Duodenal mucosa (tissue), 2 donors: ENCODE results near the gene DCBLD1.

Source experiments
- H3K27ac ChIP-seq: one replicate; pipeline ENCODE4 v1.7.0; 2013; ENCODE audit warnings: low read depth, low read length
- H3K27me3 ChIP-seq, 2 donors: one replicate each; pipeline ENCODE4 v1.7.0; 2013; ENCODE audit warnings: low read length in 2 of 2, control low read depth in 1 of 2; ENCODE audit not compliant: insufficient read depth in 2 of 2, control insufficient read depth in 1 of 2
- H3K36me3 ChIP-seq, 2 donors: one replicate each; pipeline ENCODE4 v1.7.0; 2013; ENCODE audit warnings: low read length in 2 of 2, control low read depth in 1 of 2; ENCODE audit not compliant: insufficient read depth in 2 of 2, control insufficient read depth in 1 of 2
- H3K4me1 ChIP-seq, 2 donors: one replicate each; pipeline ENCODE4 v1.7.0; 2013; ENCODE audit warnings: low read length in 2 of 2, control low read depth in 1 of 2; ENCODE audit not compliant: insufficient read depth in 2 of 2, control insufficient read depth in 1 of 2
- H3K4me3 ChIP-seq, 2 donors: one replicate each; pipeline ENCODE4 v1.7.0; 2013; ENCODE audit warnings: low read length in 2 of 2, low read depth in 1 of 2
- H3K9ac ChIP-seq, 2 donors: one replicate each; pipeline ENCODE4 v1.7.0; 2013; ENCODE audit warnings: low read length in 2 of 2, low read depth in 1 of 2
- H3K9me3 ChIP-seq, 2 donors: one replicate each; pipeline ENCODE4 v1.7.0; 2013; ENCODE audit warnings: low read length in 2 of 2, control low read depth in 1 of 2; ENCODE audit not compliant: control insufficient read depth in 1 of 2

Gene DCBLD1

GRCh38 chr6:117568247-117568646 is 85.8 kb downstream of the DCBLD1 start:
- Histone ChIP-seq H3K27me3 (no peaks in the 10 kb centered on the region), H3K4me3 (no peak overlapping the region), H3K27ac (no peak overlapping the region), H3K9me3 (no peaks in the 10 kb centered on the region), H3K4me1 (peaks cover 0 to 9% of the 10 kb centered on the region in 2 donors), H3K9ac (no peak overlapping the region), H3K36me3 (peaks cover 13 to 47% of the 10 kb centered on the region in 2 donors)

GRCh38 chr6:117568831-117569410 is 86.4 kb downstream of the DCBLD1 start:
- Histone ChIP-seq H3K4me1 (peaks cover 0 to 9% of the 10 kb centered on the region in 2 donors), H3K9ac (no peak overlapping the region), H3K36me3 (peaks cover 13 to 49% of the 10 kb centered on the region in 2 donors), H3K27ac (no peak overlapping the region), H3K9me3 (no peaks in the 10 kb centered on the region), H3K27me3 (no peaks in the 10 kb centered on the region), H3K4me3 (no peak overlapping the region)

- no peaks in the 10 kb centered on the region for H3K9me3 ChIP-seq
- peaks cover 6 to 26% of the 10 kb centered on the region in 2 donors for H3K36me3 ChIP-seq
Measured at GRCh38 chr6:117573006-117573680, 90.7 kb downstream of the DCBLD1 start.

GRCh38 chr6:117574198-117574597 is 91.7 kb downstream of the DCBLD1 start:
- no peak overlapping the region for H3K9ac ChIP-seq
- peaks cover under 1 to 16% of the 10 kb centered on the region in 2 donors for H3K36me3 ChIP-seq
- H3K27me3 ChIP-seq: no peaks in the 10 kb centered on the region
- no peaks in the 10 kb centered on the region for H3K9me3 ChIP-seq
- no peak overlapping the region for H3K27ac ChIP-seq
- H3K4me3 ChIP-seq: no peak overlapping the region
- H3K4me1 ChIP-seq: no peaks in the 10 kb centered on the region

More at GRCh38 chr6:117573006-117573680, 90.7 kb downstream of the DCBLD1 start:
- Histone ChIP-seq H3K4me1 (no peaks in the 10 kb centered on the region), H3K27me3 (no peaks in the 10 kb centered on the region), H3K4me3 (no peak overlapping the region), H3K27ac (no peak overlapping the region), H3K9ac (no peak overlapping the region)

- H3K36me3 ChIP-seq: peaks cover 0 to 7% of the 10 kb centered on the region in 2 donors
- H3K9me3 ChIP-seq: no peaks in the 10 kb centered on the region
Measured at GRCh38 chr6:117585647-117586046, 103.2 kb downstream of the DCBLD1 start.

GRCh38 chr6:117590447-117590846 is 108.0 kb downstream of the DCBLD1 start:
- Histone ChIP-seq H3K4me1 (peaks cover 12 to 18% of the 10 kb centered on the region in 2 donors), H3K9me3 (no peaks in the 10 kb centered on the region), H3K27me3 (no peaks in the 10 kb centered on the region), H3K36me3 (peaks cover 0 to 3% of the 10 kb centered on the region in 2 donors), H3K4me3 (no peak overlapping the region), H3K9ac (no peak overlapping the region), H3K27ac (no peak overlapping the region)

More at GRCh38 chr6:117585647-117586046, 103.2 kb downstream of the DCBLD1 start:
- Histone ChIP-seq H3K4me3 (no peak overlapping the region), H3K4me1 (peaks cover 0 to 3% of the 10 kb centered on the region in 2 donors), H3K27ac (no peak overlapping the region), H3K9ac (no peak overlapping the region), H3K27me3 (no peaks in the 10 kb centered on the region)

GRCh38 chr6:117591405-117591804 is 108.9 kb downstream of the DCBLD1 start:
- Histone ChIP-seq H3K36me3 (peaks cover 0 to 3% of the 10 kb centered on the region in 2 donors), H3K9ac (no peak overlapping the region), H3K9me3 (no peaks in the 10 kb centered on the region), H3K27me3 (no peaks in the 10 kb centered on the region), H3K4me3 (no peak overlapping the region), H3K27ac (no peak overlapping the region), H3K4me1 (peaks cover 12 to 18% of the 10 kb centered on the region in 2 donors)

GRCh38 chr6:117592983-117593759 is 110.7 kb downstream of the DCBLD1 start:
- Histone ChIP-seq H3K4me3 (no peak overlapping the region), H3K9me3 (no peaks in the 10 kb centered on the region), H3K9ac (no peak overlapping the region), H3K27ac (no peak overlapping the region), H3K36me3 (peaks cover 0 to 7% of the 10 kb centered on the region in 2 donors), H3K27me3 (no peaks in the 10 kb centered on the region), H3K4me1 (peaks cover 12 to 18% of the 10 kb centered on the region in 2 donors)

- H3K36me3 ChIP-seq: peaks cover 0 to 7% of the 10 kb centered on the region in 2 donors
- H3K4me3 ChIP-seq: no peak overlapping the region
- no peak overlapping the region for H3K9ac ChIP-seq
- no peaks in the 10 kb centered on the region for H3K27me3 ChIP-seq
- H3K9me3 ChIP-seq: no peaks in the 10 kb centered on the region
- no peak overlapping the region for H3K27ac ChIP-seq
- peaks cover 18 to 28% of the 10 kb centered on the region in 2 donors for H3K4me1 ChIP-seq
Measured at GRCh38 chr6:117595099-117595923, 112.8 kb downstream of the DCBLD1 start.
